B cell (primary cell): ENCODE results near the gene DTD1. TPM values are rescaled to one million over a fixed set of nuclear protein-coding genes. Genes with fewer than 3 reads are reported as not detected.

Source experiments
- ATAC-seq: fragments of 200-7000 bp; cut with Tn5 transposase; one replicate; pipeline ENCODE4 v1.10.0; 2021; ENCODE audit warnings: low read depth, mild to moderate bottlenecking, moderate number of reproducible peaks, moderate library complexity
- CTCF ChIA-PET: fragments of 350-600 bp; sonication (Branson Sonifier 250); formaldehyde crosslinking; loops from one replicate; lab custom pipeline; 2021; ENCODE audit warnings: antibody characterized with exemption, inconsistent platforms; lab: Charles Lee
- POLR2A ChIA-PET: fragments of 350-600 bp; sonication (Branson Sonifier 250); formaldehyde crosslinking; loops from one replicate; lab custom pipeline; 2021; ENCODE audit warnings: antibody characterized with exemption; lab: Charles Lee
- DNase-seq: peaks from one replicate; pipeline ENCODE4 v3.0.0; 2013
- H2AFZ ChIP-seq: 2 replicates; pipeline ENCODE4 v1.6.1; 2012; ENCODE audit warnings: mild to moderate bottlenecking, low read depth, low read length; ENCODE audit not compliant: insufficient read depth, poor library complexity, severe bottlenecking
- H3K27ac ChIP-seq, 2 donors: 1 replicate in 1 of 2; 2 replicates in 1 of 2; pipeline ENCODE4 v1.5.1; 2012 to 2013; ENCODE audit warnings: low read length in 2 of 2, mild to moderate bottlenecking in 2 of 2, moderate library complexity in 1 of 2
- H3K27me3 ChIP-seq, 4 experiments: fragments of 200-600 bp in 1 of 4; sonication (generic) in 1 of 4; replicated peaks in 1 of 4; 1 replicate in 2 of 4; 2 replicates in 2 of 4; pipeline versions ENCODE4 v1.6.1 to v1.7.0; 2013 to 2016; ENCODE audit warnings: low read length in 3 of 4, mild to moderate bottlenecking in 2 of 4, mixed read lengths in 1 of 4, moderate library complexity in 1 of 4; ENCODE audit not compliant: insufficient read depth in 4 of 4, control insufficient read depth in 3 of 4; ENCODE audit errors: control extremely low read depth in 1 of 4
- H3K36me3 ChIP-seq, 2 experiments: replicated peaks in 1 of 2; 1 replicate in 1 of 2; 2 replicates in 1 of 2; pipeline versions ENCODE4 v1.6.1 to v1.7.1; 2013; ENCODE audit warnings: low read length in 1 of 2; ENCODE audit not compliant: insufficient read depth in 2 of 2, control insufficient read depth in 1 of 2; ENCODE audit errors: control extremely low read depth in 1 of 2, extremely low read depth in 1 of 2
- H3K4me1 ChIP-seq, 2 donors: fragments of 200-600 bp in 1 of 2; sonication (generic) in 1 of 2; 1 replicate in 1 of 2; 2 replicates in 1 of 2; pipeline versions ENCODE4 v1.5.1 to v1.6.1; 2013 to 2017; ENCODE audit warnings: low read length in 2 of 2; ENCODE audit not compliant: control insufficient read depth in 2 of 2, insufficient read depth in 2 of 2
- H3K4me2 ChIP-seq: replicated peaks from 2 replicates; pipeline ENCODE3; 2012; ENCODE audit warnings: mild to moderate bottlenecking, low read depth, low read length; ENCODE audit not compliant: poor library complexity, severe bottlenecking
- H3K4me3 ChIP-seq, 5 experiments: fragments of 200-600 bp in 1 of 5; sonication (generic) in 1 of 5; 1 replicate in 3 of 5; 2 replicates in 2 of 5; pipeline versions ENCODE4 v1.5.1 to v1.7.0; 2011 to 2016; ENCODE audit warnings: low read length in 4 of 5, mild to moderate bottlenecking in 4 of 5, low read depth in 2 of 5, control low read depth in 1 of 5, moderate library complexity in 1 of 5; ENCODE audit not compliant: insufficient read depth in 1 of 5; ENCODE audit errors: control extremely low read depth in 1 of 5, extremely low read depth in 1 of 5
- H3K79me2 ChIP-seq: fragments of 200-600 bp; sonication (generic); one replicate; pipeline ENCODE4 v1.6.0; 2016; ENCODE audit warnings: low read length; ENCODE audit not compliant: control insufficient read depth, insufficient read depth
- H3K9ac ChIP-seq: fragments of 200-600 bp; sonication (generic); 2 replicates; pipeline ENCODE4 v1.6.1; 2017; ENCODE audit warnings: mild to moderate bottlenecking, low read length, moderate library complexity
- H3K9me3 ChIP-seq, 3 donors: one replicate each; pipeline versions ENCODE4 v1.6.1 to v1.7.1; 2013; ENCODE audit warnings: low read length in 2 of 3; ENCODE audit not compliant: control insufficient read depth in 2 of 3, insufficient read depth in 1 of 3; ENCODE audit errors: control extremely low read depth in 1 of 3
- H4K20me1 ChIP-seq: 2 replicates; pipeline ENCODE4 v1.6.0; 2012; ENCODE audit warnings: mild to moderate bottlenecking, low read length; ENCODE audit not compliant: insufficient read depth, control insufficient read depth, poor library complexity, severe bottlenecking
- H3K27ac Mint-ChIP-seq: one replicate; pipeline ENCODE4 v1.8.0; 2021; ENCODE audit warnings: mixed read lengths
- H3K27me3 Mint-ChIP-seq: one replicate; pipeline ENCODE4 v1.8.0; 2021; ENCODE audit warnings: mixed read lengths
- H3K4me1 Mint-ChIP-seq: one replicate; pipeline ENCODE4 v1.8.0; 2021; ENCODE audit warnings: mixed read lengths
- H3K4me3 Mint-ChIP-seq: one replicate; pipeline ENCODE4 v1.8.0; 2021; ENCODE audit warnings: mixed read lengths
- H3K9me3 Mint-ChIP-seq: one replicate; pipeline ENCODE4 v1.8.0; 2022; ENCODE audit warnings: mixed read lengths; ENCODE audit not compliant: insufficient read depth
- EZH2 ChIP-seq: IDR thresholded peaks from 2 replicates; pipeline ENCODE4 v1.6.1; 2012; ENCODE audit warnings: borderline replicate concordance, low read depth, mild to moderate bottlenecking, moderate library complexity, low read length; ENCODE audit not compliant: insufficient read depth, poor library complexity, severe bottlenecking
- WGBS: methylation state at CpG from one replicate; pipeline ENCODE4 v1.1.5; 2013; ENCODE audit warnings: missing lambda C conversion rate; ENCODE audit not compliant: insufficient coverage; 5-methylcytosine and 5-hydroxymethylcytosine counted together
- intact Hi-C: fragments of 100-400 bp; cut with micrococcal nuclease; formaldehyde crosslinking; loops from one replicate; pipeline ENCODE4 v1.10.0; 2022
- polyA plus RNA-seq: library from polyadenylated mRNA; depleted of rRNA; stranded (reverse); fragments of >200 nt; gene quantifications from 2 replicates; pipeline ENCODE4 v1.2.3, GENCODE V29; 2012
- total RNA-seq, 2 donors: library from RNA; stranded (reverse); fragments of 120-200 nt in 1 of 2; gene quantifications; 1 replicate in 1 of 2; 2 replicates in 1 of 2; pipeline versions ENCODE4 v1.2.3 to v1.2.4, GENCODE V29; 2013 to 2022
- TF ChIP-seq, protein P1 (sequence below): fragments of 200-600 bp; IDR thresholded peaks from one replicate; pipeline ENCODE4 v1.8.0; 2022; ENCODE audit warnings: antibody characterized with exemption, mild to moderate bottlenecking

Gene DTD1
- total and polyA plus RNA-seq, 2 donors (not counting 1 experiment from before 2014, with no cell fraction given): 18.7 to 20.4 TPM

DNA sequence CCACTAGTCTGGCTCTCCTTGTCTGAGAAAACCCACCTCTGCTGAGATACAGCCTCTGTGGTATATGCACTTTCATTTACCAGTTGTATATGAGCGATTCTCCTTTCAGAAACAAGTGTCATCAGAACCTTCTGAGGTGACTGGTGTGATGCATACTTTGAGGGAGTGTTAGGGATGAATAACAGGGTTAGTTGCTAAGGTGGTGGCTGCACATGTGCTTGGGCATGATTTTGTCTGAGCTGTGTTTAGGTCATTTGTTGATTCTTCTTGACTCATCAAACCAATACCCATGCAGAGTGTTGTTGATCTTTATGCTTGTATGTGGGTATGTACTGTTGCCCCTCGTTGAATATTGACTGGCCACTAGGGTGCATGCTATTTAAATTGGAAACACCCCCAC, 25.7 kb downstream of the DTD1 start:
- DNase-seq (no peak), ATAC-seq (no peak)
- Histone ChIP-seq H3K4me1 (no peaks in the 10 kb centered on the region), H3K27ac (no peak overlapping the region), H3K27me3 (no peaks in the 10 kb centered on the region), H3K4me2 (no peak overlapping the region), H2AFZ (no peak overlapping the region), H3K4me3 (no peak overlapping the region), H4K20me1 (no peaks in the 10 kb centered on the region), H3K9me3 (no peaks in the 10 kb centered on the region), H3K9ac (no peak overlapping the region), H3K79me2 (no peaks in the 10 kb centered on the region), H3K36me3 (peaks cover 0 to 3% of the 10 kb centered on the region in 2 experiments)
- WGBS: 100% methylated on average over 1 of the region's 2 CpGs
- Mint-ChIP-seq H3K27me3 (no peaks in the 10 kb centered on the region), H3K9me3 (no peaks in the 10 kb centered on the region), H3K4me3 (no peak overlapping the region), H3K4me1 (no peaks in the 10 kb centered on the region), H3K27ac (no peak overlapping the region)
- TF ChIP-seq, protein P1, sequence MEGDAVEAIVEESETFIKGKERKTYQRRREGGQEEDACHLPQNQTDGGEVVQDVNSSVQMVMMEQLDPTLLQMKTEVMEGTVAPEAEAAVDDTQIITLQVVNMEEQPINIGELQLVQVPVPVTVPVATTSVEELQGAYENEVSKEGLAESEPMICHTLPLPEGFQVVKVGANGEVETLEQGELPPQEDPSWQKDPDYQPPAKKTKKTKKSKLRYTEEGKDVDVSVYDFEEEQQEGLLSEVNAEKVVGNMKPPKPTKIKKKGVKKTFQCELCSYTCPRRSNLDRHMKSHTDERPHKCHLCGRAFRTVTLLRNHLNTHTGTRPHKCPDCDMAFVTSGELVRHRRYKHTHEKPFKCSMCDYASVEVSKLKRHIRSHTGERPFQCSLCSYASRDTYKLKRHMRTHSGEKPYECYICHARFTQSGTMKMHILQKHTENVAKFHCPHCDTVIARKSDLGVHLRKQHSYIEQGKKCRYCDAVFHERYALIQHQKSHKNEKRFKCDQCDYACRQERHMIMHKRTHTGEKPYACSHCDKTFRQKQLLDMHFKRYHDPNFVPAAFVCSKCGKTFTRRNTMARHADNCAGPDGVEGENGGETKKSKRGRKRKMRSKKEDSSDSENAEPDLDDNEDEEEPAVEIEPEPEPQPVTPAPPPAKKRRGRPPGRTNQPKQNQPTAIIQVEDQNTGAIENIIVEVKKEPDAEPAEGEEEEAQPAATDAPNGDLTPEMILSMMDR: no peak
- TF ChIP-seq EZH2: no peak
- ChIA-PET POLR2A (no interaction called here), CTCF (no interaction called here)
- intact Hi-C loops: no loop called here

DNA sequence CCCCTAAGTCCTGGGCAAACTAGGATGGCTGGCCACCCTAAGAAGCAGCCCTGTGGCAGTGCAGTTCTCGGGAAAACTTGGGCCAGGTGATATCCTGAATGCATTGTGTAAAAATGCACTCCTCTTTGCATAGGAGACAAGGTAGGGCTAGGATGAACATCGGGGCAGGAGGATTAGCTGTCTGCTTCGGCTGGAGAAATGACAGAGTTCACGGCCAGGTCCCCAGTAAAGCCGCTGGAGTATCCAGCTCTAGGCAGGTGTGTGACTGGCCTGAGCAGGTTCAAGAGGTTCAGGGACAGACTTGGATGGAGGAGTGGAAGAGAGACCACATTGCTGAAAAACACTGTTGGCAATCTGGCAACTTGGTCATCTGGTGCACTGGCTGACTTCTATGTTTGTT, 26.4 kb downstream of the DTD1 start:
- Mint-ChIP-seq H3K27ac (no peak overlapping the region), H3K4me1 (no peaks in the 10 kb centered on the region), H3K27me3 (no peaks in the 10 kb centered on the region), H3K9me3 (no peaks in the 10 kb centered on the region), H3K4me3 (no peak overlapping the region)
- Histone ChIP-seq H3K4me2 (no peak overlapping the region), H3K9me3 (no peaks in the 10 kb centered on the region), H3K9ac (no peak overlapping the region), H2AFZ (no peak overlapping the region), H3K27me3 (no peaks in the 10 kb centered on the region), H4K20me1 (no peaks in the 10 kb centered on the region), H3K79me2 (no peaks in the 10 kb centered on the region), H3K4me3 (no peak overlapping the region), H3K27ac (no peak overlapping the region), H3K36me3 (peaks cover 0 to 3% of the 10 kb centered on the region in 2 experiments), H3K4me1 (no peaks in the 10 kb centered on the region)
- DNase-seq (no peak), ATAC-seq (no peak)
- POLR2A ChIA-PET: no interaction called here
- CTCF ChIA-PET: no interaction called here
- TF ChIP-seq, protein P1: no peak
- TF ChIP-seq EZH2: no peak
- 93% methylated on average over 5 of the region's 5 CpGs for WGBS
- intact Hi-C loops: no loop called here
